Measurements from ENCODE around the gene SMURF1.

DNA sequence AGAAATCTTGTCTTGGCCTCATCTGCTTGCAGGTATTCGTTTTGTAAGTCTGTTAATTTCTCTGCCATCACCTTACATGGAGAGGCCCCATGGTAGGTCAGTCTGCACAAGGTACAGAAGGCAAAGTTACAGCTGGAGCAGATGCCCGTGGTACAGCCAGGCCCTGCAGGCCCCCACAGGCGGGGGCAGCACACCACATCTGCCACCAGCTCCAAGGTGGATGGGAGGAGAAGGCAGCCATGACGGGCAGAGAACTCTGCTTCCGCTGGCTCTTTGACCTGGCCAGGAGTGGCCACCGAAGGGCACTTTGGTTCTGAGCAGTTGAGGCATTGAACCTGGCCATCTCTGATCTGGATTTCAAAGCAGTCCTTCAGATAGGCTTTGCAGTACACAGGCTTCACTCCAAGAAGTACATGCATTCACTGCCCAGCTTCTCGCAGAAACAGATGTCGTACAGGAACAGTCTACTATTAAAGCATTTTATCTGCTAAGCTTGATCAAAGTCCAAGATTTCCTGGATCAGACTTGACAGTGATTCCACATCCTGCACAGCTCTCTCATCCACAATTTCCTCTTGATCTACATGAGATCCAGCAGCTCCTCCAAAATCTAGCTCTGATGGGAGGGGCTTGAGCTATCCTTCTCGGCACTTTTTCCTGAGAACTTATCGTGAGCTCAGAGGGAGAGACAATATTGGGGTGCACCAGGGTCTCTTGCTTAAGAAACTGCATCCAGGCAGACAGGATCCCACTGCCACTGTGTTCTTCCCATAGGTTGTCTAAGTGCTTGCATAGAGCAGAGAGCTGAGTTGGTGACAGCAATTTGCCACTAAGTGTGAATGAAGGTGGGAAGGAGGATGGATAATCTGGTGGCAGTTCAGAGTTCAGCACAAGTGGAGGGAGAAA, 144.8 kb downstream of the SMURF1 start:
- TF ChIP-seq, protein P1, sequence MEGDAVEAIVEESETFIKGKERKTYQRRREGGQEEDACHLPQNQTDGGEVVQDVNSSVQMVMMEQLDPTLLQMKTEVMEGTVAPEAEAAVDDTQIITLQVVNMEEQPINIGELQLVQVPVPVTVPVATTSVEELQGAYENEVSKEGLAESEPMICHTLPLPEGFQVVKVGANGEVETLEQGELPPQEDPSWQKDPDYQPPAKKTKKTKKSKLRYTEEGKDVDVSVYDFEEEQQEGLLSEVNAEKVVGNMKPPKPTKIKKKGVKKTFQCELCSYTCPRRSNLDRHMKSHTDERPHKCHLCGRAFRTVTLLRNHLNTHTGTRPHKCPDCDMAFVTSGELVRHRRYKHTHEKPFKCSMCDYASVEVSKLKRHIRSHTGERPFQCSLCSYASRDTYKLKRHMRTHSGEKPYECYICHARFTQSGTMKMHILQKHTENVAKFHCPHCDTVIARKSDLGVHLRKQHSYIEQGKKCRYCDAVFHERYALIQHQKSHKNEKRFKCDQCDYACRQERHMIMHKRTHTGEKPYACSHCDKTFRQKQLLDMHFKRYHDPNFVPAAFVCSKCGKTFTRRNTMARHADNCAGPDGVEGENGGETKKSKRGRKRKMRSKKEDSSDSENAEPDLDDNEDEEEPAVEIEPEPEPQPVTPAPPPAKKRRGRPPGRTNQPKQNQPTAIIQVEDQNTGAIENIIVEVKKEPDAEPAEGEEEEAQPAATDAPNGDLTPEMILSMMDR (IDR thresholded peaks at IDR 0.05), result no peak
- TF ChIP-seq POLR2A (IDR thresholded peaks at IDR 0.05), result no peak
